H1 (cell line): Measurements from ENCODE around the gene AGBL4. TPM values are rescaled to one million over a fixed set of nuclear protein-coding genes. Genes with fewer than 3 reads are reported as not detected.

ENCODE experiments used
- CTCF ChIA-PET: fragments of 300-600 bp; sonication (Branson Sonifier 250); formaldehyde crosslinking; loops from one replicate; lab custom pipeline; 2021; ENCODE audit not compliant: partially characterized antibody; lab: Charles Lee
- POLR2A ChIA-PET: fragments of 300-600 bp; sonication (Branson Sonifier 250); formaldehyde crosslinking; loops from one replicate; lab custom pipeline; 2021; ENCODE audit warnings: inconsistent platforms; ENCODE audit not compliant: partially characterized antibody; lab: Charles Lee
- DNase-seq, 2 experiments: peaks; one replicate each; pipeline versions ENCODE4 v3.0.0 to v3.0.0-alpha.2; 2010 to 2022; ENCODE audit warnings: low spot score in 2 of 2, low read depth in 1 of 2, mixed read lengths in 1 of 2
- FAIRE-seq: peaks from 2 replicates; lab custom pipeline; 2011; peaks lifted over from hg19 to GRCh38; lab: Jason Lieb, UNC
- H2AFZ ChIP-seq: 2 replicates; pipeline ENCODE4 v1.8.1; 2012; ENCODE audit warnings: low read length, inconsistent platforms
- H2AK5ac ChIP-seq: 2 replicates; pipeline ENCODE4 v1.6.1; 2013; ENCODE audit warnings: low read depth, low read length
- H2BK120ac ChIP-seq: replicated peaks from 2 replicates; pipeline ENCODE3; 2013; ENCODE audit warnings: low read depth, low read length, inconsistent platforms
- H2BK12ac ChIP-seq: 2 replicates; pipeline ENCODE4 v1.6.1; 2013; ENCODE audit warnings: low read depth, low read length
- H2BK15ac ChIP-seq: 2 replicates; pipeline ENCODE4 v1.6.1; 2013; ENCODE audit warnings: low read length
- H2BK20ac ChIP-seq: 2 replicates; pipeline ENCODE4 v1.6.1; 2013; ENCODE audit warnings: low read length
- H2BK5ac ChIP-seq: 2 replicates; pipeline ENCODE4 v1.6.1; 2013; ENCODE audit warnings: low read depth, low read length
- H3K14ac ChIP-seq: 2 replicates; pipeline ENCODE4 v1.6.1; 2013; ENCODE audit warnings: inconsistent platforms; ENCODE audit not compliant: insufficient read length
- H3K18ac ChIP-seq: 2 replicates; pipeline ENCODE4 v1.6.1; 2013; ENCODE audit warnings: low read length; ENCODE audit errors: extremely low read depth
- H3K23ac ChIP-seq: 2 replicates; pipeline ENCODE4 v1.6.1; 2013; ENCODE audit warnings: inconsistent platforms; ENCODE audit not compliant: insufficient read length
- H3K23me2 ChIP-seq: 2 replicates; pipeline ENCODE4 v1.6.1; 2013; ENCODE audit warnings: low read depth, low read length
- H3K27ac ChIP-seq: 2 replicates; pipeline ENCODE4 v1.6.1; 2011; ENCODE audit warnings: low read depth, low read length, inconsistent platforms
- H3K27me3 ChIP-seq, 4 experiments: replicated peaks in 1 of 4; 1 replicate in 1 of 4; 2 replicates in 3 of 4; pipeline versions ENCODE4 v1.6.1 to v1.8.1; 2011 to 2013; ENCODE audit warnings: low read length in 3 of 4, mild to moderate bottlenecking in 3 of 4, inconsistent platforms in 2 of 4, mixed read lengths in 2 of 4, moderate library complexity in 1 of 4; ENCODE audit not compliant: control insufficient read depth in 3 of 4, insufficient read depth in 3 of 4; ENCODE audit errors: extremely low read depth in 1 of 4
- H3K36me3 ChIP-seq, 4 experiments: 2 replicates each; pipeline versions ENCODE4 v1.6.1 to v1.8.1; 2011 to 2013; ENCODE audit warnings: mild to moderate bottlenecking in 4 of 4, low read length in 3 of 4, moderate library complexity in 2 of 4, control low read depth in 1 of 4, inconsistent platforms in 1 of 4; ENCODE audit not compliant: insufficient read depth in 4 of 4, control insufficient read depth in 2 of 4
- H3K4ac ChIP-seq: replicated peaks from 2 replicates; pipeline ENCODE3; 2013; ENCODE audit warnings: low read length, low read depth, mixed read lengths, inconsistent platforms; ENCODE audit not compliant: insufficient read length
- H3K4me1 ChIP-seq, 4 experiments: replicated peaks in 1 of 4; 1 replicate in 1 of 4; 2 replicates in 3 of 4; pipeline versions ENCODE4 v1.6.1 to v1.8.1; 2011 to 2013; ENCODE audit warnings: low read length in 3 of 4, inconsistent platforms in 2 of 4, mixed read lengths in 1 of 4; ENCODE audit not compliant: insufficient read depth in 4 of 4, control insufficient read depth in 3 of 4
- H3K4me2 ChIP-seq, 2 experiments: 2 replicates each; pipeline versions ENCODE4 v1.6.1 to v1.8.1; 2011 to 2013; ENCODE audit warnings: low read depth in 2 of 2, low read length in 2 of 2, control low read depth in 1 of 2, inconsistent platforms in 1 of 2, mild to moderate bottlenecking in 1 of 2; ENCODE audit not compliant: insufficient read depth in 1 of 2
- H3K4me3 ChIP-seq, 4 experiments: fragments of 200-600, 300-600 bp in 1 of 4; sonication (generic), shearing (Covaris generic), sonication (Bioruptor Twin) in 1 of 4; 2 replicates each; pipeline versions ENCODE4 v1.5.1 to v1.8.1; 2011 to 2016; ENCODE audit warnings: low read length in 4 of 4, low read depth in 3 of 4, control low read depth in 2 of 4, inconsistent platforms in 2 of 4, mild to moderate bottlenecking in 2 of 4, mixed read lengths in 1 of 4, moderate library complexity in 1 of 4; ENCODE audit not compliant: insufficient read depth in 2 of 4; ENCODE audit errors: extremely low read depth in 1 of 4
- H3K56ac ChIP-seq: replicated peaks from 2 replicates; pipeline ENCODE3; 2013; ENCODE audit warnings: low read depth, mild to moderate bottlenecking, mixed read lengths, low read length, inconsistent platforms; ENCODE audit not compliant: insufficient read length
- H3K79me1 ChIP-seq: 2 replicates; pipeline ENCODE4 v1.6.1; 2013; ENCODE audit warnings: low read depth, low read length, control low read depth
- H3K79me2 ChIP-seq, 2 experiments: 2 replicates each; pipeline versions ENCODE4 v1.6.1 to v1.8.1; 2012 to 2013; ENCODE audit warnings: low read length in 2 of 2, mild to moderate bottlenecking in 2 of 2, inconsistent platforms in 1 of 2; ENCODE audit not compliant: insufficient read depth in 2 of 2, control insufficient read depth in 1 of 2
- H3K9ac ChIP-seq, 4 experiments: replicated peaks in 1 of 4; 1 replicate in 1 of 4; 2 replicates in 3 of 4; pipeline versions ENCODE4 v1.6.1 to v1.8.1; 2011 to 2013; ENCODE audit warnings: low read depth in 3 of 4, low read length in 3 of 4, control low read depth in 2 of 4, mild to moderate bottlenecking in 2 of 4, moderate library complexity in 2 of 4, inconsistent platforms in 1 of 4; ENCODE audit errors: extremely low read depth in 1 of 4
- H3K9me3 ChIP-seq, 2 experiments: 2 replicates each; pipeline versions ENCODE4 v1.6.1 to v1.8.1; 2012 to 2013; ENCODE audit warnings: mild to moderate bottlenecking in 2 of 2, moderate library complexity in 2 of 2, control low read depth in 1 of 2, inconsistent platforms in 1 of 2, low read depth in 1 of 2, low read length in 1 of 2, mixed read lengths in 1 of 2; ENCODE audit not compliant: insufficient read depth in 2 of 2
- H4K20me1 ChIP-seq, 2 experiments: replicated peaks in 1 of 2; 2 replicates each; pipeline versions ENCODE3 to v1.8.1; 2011 to 2013; ENCODE audit warnings: inconsistent platforms in 2 of 2, low read length in 2 of 2, mild to moderate bottlenecking in 1 of 2; ENCODE audit not compliant: insufficient read depth in 2 of 2, control insufficient read depth in 1 of 2
- H4K5ac ChIP-seq: 2 replicates; pipeline ENCODE4 v1.6.1; 2013; ENCODE audit warnings: low read length, low read depth, mixed read lengths, inconsistent platforms; ENCODE audit not compliant: insufficient read length
- H4K8ac ChIP-seq: 2 replicates; pipeline ENCODE4 v1.8.0; 2013; ENCODE audit warnings: mild to moderate bottlenecking, moderate library complexity, low read length, inconsistent platforms; ENCODE audit not compliant: insufficient read depth; ENCODE audit errors: extremely low read depth
- H4K91ac ChIP-seq: replicated peaks from 2 replicates; pipeline ENCODE3; 2013; ENCODE audit warnings: low read length, mixed read lengths, inconsistent platforms; ENCODE audit not compliant: insufficient read length
- ATF2 ChIP-seq: IDR thresholded peaks from 2 replicates; pipeline ENCODE4 v1.6.1; 2012; ENCODE audit warnings: low read length, inconsistent platforms
- BACH1 ChIP-seq: IDR thresholded peaks from 2 replicates; pipeline ENCODE4 v1.6.1; 2012; ENCODE audit warnings: low read length, improper control_type of control experiment
- BCL11A ChIP-seq, 2 experiments: IDR thresholded peaks; one replicate each; pipeline ENCODE4 v1.6.1; 2011; ENCODE audit warnings: low read depth in 2 of 2, low read length in 2 of 2, mild to moderate bottlenecking in 2 of 2
- CHD1 ChIP-seq: IDR thresholded peaks from 2 replicates; pipeline ENCODE4 v1.6.1; 2012; ENCODE audit warnings: low read depth, low read length, improper control_type of control experiment
- MAX ChIP-seq: IDR thresholded peaks from 2 replicates; pipeline ENCODE4 v1.6.1; 2012; ENCODE audit warnings: inconsistent platforms
- TBP ChIP-seq: IDR thresholded peaks from 2 replicates; pipeline ENCODE4 v1.6.1; 2011; ENCODE audit warnings: low read depth, low read length, improper control_type of control experiment
- TCF12 ChIP-seq: IDR thresholded peaks from 2 replicates; pipeline ENCODE4 v1.6.1; 2011; ENCODE audit warnings: low read depth, mild to moderate bottlenecking, low read length
- YY1 ChIP-seq: IDR thresholded peaks from 2 replicates; pipeline ENCODE4 v1.6.1; 2011; ENCODE audit warnings: low read depth, mild to moderate bottlenecking, low read length
- WGBS, 2 experiments: shearing (Covaris generic) in 1 of 2; methylation state at CpG; one replicate each; pipeline versions ENCODE4 v1.1.6 to v1.1.7; 2013 to 2015; ENCODE audit warnings: low lambda C conversion rate in 2 of 2, mixed read lengths in 2 of 2, inconsistent platforms in 1 of 2, low coverage in 1 of 2, missing lambda C conversion rate in 1 of 2; ENCODE audit not compliant: insufficient replicate concordance in 2 of 2, insufficient coverage in 1 of 2, insufficient read length in 1 of 2; ENCODE audit errors: extremely low coverage in 1 of 2, missing lambda C conversion rate in 1 of 2; 5-methylcytosine and 5-hydroxymethylcytosine counted together
- polyA plus RNA-seq, 7 experiments: library from polyadenylated mRNA; depleted of rRNA in 3 of 7; stranded (reverse) in 5 of 7; unstranded in 2 of 7; fragments of >200 nt in 5 of 7; fragments of 200-250 nt in 2 of 7; gene quantifications; 1 replicate in 5 of 7; 2 replicates in 1 of 7; 4 replicates in 1 of 7; pipeline versions ENCODE4 v1.2.1 to v1.2.3, GENCODE V29; 2011 to 2013; ENCODE audit warnings: missing spikeins in 2 of 7, mixed read lengths in 2 of 7
- total RNA-seq: library from RNA; stranded (reverse); fragmentation: NEBNext Ultra II Directional; extraction: Animal tissue kit (Norgen Biotek cat#: 25700); gene quantifications from 2 replicates; pipeline ENCODE4 v1.2.1, GENCODE V29; 2021

The AGBL4 gene
- total and polyA plus RNA-seq, 2 of the 8 experiments (the other 6 are each of a cell fraction or from before 2014, with no cell fraction given) = 0.41 to 0.45 TPM

- Histone ChIP-seq H3K23ac (no peak overlapping the region), H3K18ac (no peak overlapping the region), H3K56ac (no peak overlapping the region), H2BK12ac (no peak overlapping the region), H2BK120ac (no peak overlapping the region), H2AFZ (no peak overlapping the region), H3K79me1 (no peaks in the 10 kb centered on the region), H3K36me3 (no peaks in the 10 kb centered on the region), H3K79me2 (no peaks in the 10 kb centered on the region), H3K23me2 (no peaks in the 10 kb centered on the region; the same call in 1 of the 2 replicates), H2AK5ac (no peak overlapping the region), H4K20me1 (no peaks in the 10 kb centered on the region), H3K27ac (no peak overlapping the region), H3K4ac (no peak overlapping the region), H4K5ac (no peak overlapping the region), H3K4me2 (no peak overlapping the region), H3K14ac (no peak overlapping the region), H4K91ac (no peak overlapping the region), H4K8ac (no peak overlapping the region), H3K9me3 (no peaks in the 10 kb centered on the region)
- POLR2A ChIA-PET = no interaction called here
- CTCF ChIA-PET = interaction anchor here (6.1 kb wide), 1 partner anchor 10 kb away, joined by 30 read pairs; no protein-coding TSS in a partner anchor
- no peak for DNase-seq
- WGBS, 2 experiments = 94% methylated on average over 2 of the region's 2 CpGs; no CpG with 5 or more reads in 1 of the 2 experiments
- TF ChIP-seq BACH1 = no peak
- no peak for TF ChIP-seq TBP
- no peak for TF ChIP-seq CHD1
- TF ChIP-seq TCF12 = no peak
- no peak for TF ChIP-seq BCL11A (IDR thresholded peaks at IDR 0.05; ENCODE audit: low read depth in 2 of 2, low read length in 2 of 2)
- TF ChIP-seq MAX = no peak
- TF ChIP-seq YY1 = no peak
- TF ChIP-seq ATF2 = no peak
- TF ChIP-seq, all 59 proteins: peak for 0
- no peak overlapping the region for H2BK20ac ChIP-seq
- no peak overlapping the region for H2BK15ac ChIP-seq
- H3K4me3 ChIP-seq = no peak overlapping the region
- no peak overlapping the region for H3K9ac ChIP-seq
- no peak for FAIRE-seq
- no peaks in the 10 kb centered on the region for H3K27me3 ChIP-seq
- no peak overlapping the region for H2BK5ac ChIP-seq
- 0 out of 7 replicates have a peak, but pooled peaks cover 0 to under 1% (median 0%) of the 10 kb centered on the region in 4 experiments for H3K4me1 ChIP-seq
These were observed 1535.0 kb downstream of the AGBL4 start for GRCh38 chr1:48488721-48489120.
